ENCODE measurements around the gene IGSF21.

IGSF21 gene

DNA sequence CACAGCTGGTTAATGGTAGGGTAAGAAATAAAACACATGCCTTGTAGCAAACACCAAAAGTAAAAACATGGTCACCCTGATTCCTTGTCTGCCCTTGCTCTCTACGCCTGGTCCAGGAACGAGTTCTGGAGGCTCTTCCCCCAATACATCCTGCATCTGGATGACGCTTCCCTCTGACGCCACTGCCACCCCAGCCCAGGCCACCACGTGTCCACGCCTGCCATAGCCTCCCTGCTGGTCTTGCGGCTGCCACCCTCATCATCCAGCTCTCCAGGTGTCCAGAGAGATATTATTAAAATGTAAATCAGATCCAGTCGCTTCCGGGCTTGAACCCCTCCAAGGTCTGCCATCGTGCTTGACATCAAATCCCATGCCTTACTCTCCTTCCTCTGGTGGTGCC is 39.3 kb downstream of the IGSF21 start:
- ATAC-seq = no peak
- TF ChIP-seq, protein P1, sequence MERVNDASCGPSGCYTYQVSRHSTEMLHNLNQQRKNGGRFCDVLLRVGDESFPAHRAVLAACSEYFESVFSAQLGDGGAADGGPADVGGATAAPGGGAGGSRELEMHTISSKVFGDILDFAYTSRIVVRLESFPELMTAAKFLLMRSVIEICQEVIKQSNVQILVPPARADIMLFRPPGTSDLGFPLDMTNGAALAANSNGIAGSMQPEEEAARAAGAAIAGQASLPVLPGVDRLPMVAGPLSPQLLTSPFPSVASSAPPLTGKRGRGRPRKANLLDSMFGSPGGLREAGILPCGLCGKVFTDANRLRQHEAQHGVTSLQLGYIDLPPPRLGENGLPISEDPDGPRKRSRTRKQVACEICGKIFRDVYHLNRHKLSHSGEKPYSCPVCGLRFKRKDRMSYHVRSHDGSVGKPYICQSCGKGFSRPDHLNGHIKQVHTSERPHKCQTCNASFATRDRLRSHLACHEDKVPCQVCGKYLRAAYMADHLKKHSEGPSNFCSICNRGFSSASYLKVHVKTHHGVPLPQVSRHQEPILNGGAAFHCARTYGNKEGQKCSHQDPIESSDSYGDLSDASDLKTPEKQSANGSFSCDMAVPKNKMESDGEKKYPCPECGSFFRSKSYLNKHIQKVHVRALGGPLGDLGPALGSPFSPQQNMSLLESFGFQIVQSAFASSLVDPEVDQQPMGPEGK (CRISPR knock-in tag; IDR thresholded peaks at IDR 0.05; ENCODE audit: borderline replicate concordance) = no peak
- TF ChIP-seq, protein P2, sequence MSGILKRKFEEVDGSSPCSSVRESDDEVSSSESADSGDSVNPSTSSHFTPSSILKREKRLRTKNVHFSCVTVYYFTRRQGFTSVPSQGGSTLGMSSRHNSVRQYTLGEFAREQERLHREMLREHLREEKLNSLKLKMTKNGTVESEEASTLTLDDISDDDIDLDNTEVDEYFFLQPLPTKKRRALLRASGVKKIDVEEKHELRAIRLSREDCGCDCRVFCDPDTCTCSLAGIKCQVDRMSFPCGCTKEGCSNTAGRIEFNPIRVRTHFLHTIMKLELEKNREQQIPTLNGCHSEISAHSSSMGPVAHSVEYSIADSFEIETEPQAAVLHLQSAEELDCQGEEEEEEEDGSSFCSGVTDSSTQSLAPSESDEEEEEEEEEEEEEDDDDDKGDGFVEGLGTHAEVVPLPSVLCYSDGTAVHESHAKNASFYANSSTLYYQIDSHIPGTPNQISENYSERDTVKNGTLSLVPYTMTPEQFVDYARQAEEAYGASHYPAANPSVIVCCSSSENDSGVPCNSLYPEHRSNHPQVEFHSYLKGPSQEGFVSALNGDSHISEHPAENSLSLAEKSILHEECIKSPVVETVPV (CRISPR knock-in tag; IDR thresholded peaks at IDR 0.05) = no peak
- TF ChIP-seq TCF4 (CRISPR knock-in tag; IDR thresholded peaks at IDR 0.05; ENCODE audit: borderline replicate concordance) (no peak), RARB (CRISPR knock-in tag; IDR thresholded peaks at IDR 0.05) (no peak), OSR1 (CRISPR knock-in tag; IDR thresholded peaks at IDR 0.05) (no peak), ARNTL (CRISPR knock-in tag; IDR thresholded peaks at IDR 0.05; ENCODE audit: borderline replicate concordance, low read depth) (no peak)
- TF ChIP-seq, protein P3, sequence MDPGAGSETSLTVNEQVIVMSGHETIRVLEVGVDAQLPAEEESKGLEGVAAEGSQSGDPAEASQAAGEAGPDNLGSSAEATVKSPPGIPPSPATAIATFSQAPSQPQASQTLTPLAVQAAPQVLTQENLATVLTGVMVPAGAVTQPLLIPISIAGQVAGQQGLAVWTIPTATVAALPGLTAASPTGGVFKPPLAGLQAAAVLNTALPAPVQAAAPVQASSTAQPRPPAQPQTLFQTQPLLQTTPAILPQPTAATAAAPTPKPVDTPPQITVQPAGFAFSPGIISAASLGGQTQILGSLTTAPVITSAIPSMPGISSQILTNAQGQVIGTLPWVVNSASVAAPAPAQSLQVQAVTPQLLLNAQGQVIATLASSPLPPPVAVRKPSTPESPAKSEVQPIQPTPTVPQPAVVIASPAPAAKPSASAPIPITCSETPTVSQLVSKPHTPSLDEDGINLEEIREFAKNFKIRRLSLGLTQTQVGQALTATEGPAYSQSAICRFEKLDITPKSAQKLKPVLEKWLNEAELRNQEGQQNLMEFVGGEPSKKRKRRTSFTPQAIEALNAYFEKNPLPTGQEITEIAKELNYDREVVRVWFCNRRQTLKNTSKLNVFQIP (CRISPR knock-in tag; IDR thresholded peaks at IDR 0.05; ENCODE audit: borderline replicate concordance, low read depth) = no peak

DNA sequence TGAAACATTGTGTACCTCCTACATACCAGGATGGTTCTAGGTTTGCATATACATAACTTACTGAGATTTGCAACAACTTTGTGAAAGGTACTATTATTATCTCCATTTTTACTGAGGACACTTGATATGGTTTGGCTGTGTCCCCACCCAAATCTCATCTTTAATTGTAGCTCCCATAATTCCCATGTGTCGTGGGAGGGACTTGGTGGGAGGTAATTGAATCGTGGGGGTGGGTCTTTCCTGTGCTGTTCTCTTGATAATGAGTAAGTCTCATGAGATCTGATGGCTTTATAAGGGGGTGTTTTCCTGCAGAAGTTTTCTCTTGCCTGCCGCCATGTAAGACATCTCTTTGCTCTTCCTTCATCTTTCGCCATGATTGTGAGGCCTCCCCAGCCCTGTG is 40.1 kb downstream of the IGSF21 start:
- ATAC-seq = no peak

More for the DNA sequence above, 40.1 kb downstream of the IGSF21 start:
- TF ChIP-seq, protein P1 (CRISPR knock-in tag; IDR thresholded peaks at IDR 0.05; ENCODE audit: borderline replicate concordance) = no peak
- TF ChIP-seq OSR1 (CRISPR knock-in tag; IDR thresholded peaks at IDR 0.05) (no peak), CSDC2 (CRISPR knock-in tag; IDR thresholded peaks at IDR 0.05) (no peak), ZFP3 (CRISPR knock-in tag; IDR thresholded peaks at IDR 0.05) (no peak), PPARA (CRISPR knock-in tag; IDR thresholded peaks at IDR 0.05; ENCODE audit: borderline replicate concordance) (no peak), SNAI2 (CRISPR knock-in tag; IDR thresholded peaks at IDR 0.05) (no peak), ZNF565 (CRISPR knock-in tag; conservative IDR thresholded peaks at IDR 0.05; ENCODE audit: low read depth) (no peak), ISL1 (CRISPR knock-in tag; IDR thresholded peaks at IDR 0.05) (no peak), ARNTL (CRISPR knock-in tag; IDR thresholded peaks at IDR 0.05; ENCODE audit: borderline replicate concordance, low read depth) (no peak), ZNF8 (CRISPR knock-in tag; IDR thresholded peaks at IDR 0.05) (no peak), BACH2 (CRISPR knock-in tag; IDR thresholded peaks at IDR 0.05; ENCODE audit: borderline replicate concordance) (no peak), TOX (CRISPR knock-in tag; IDR thresholded peaks at IDR 0.05; ENCODE audit: borderline replicate concordance) (no peak), ZC3H10 (CRISPR knock-in tag; IDR thresholded peaks at IDR 0.05) (no peak), RARB (CRISPR knock-in tag; IDR thresholded peaks at IDR 0.05) (no peak), GLIS3 (CRISPR knock-in tag; IDR thresholded peaks at IDR 0.05) (no peak)
- TF ChIP-seq, protein P4, sequence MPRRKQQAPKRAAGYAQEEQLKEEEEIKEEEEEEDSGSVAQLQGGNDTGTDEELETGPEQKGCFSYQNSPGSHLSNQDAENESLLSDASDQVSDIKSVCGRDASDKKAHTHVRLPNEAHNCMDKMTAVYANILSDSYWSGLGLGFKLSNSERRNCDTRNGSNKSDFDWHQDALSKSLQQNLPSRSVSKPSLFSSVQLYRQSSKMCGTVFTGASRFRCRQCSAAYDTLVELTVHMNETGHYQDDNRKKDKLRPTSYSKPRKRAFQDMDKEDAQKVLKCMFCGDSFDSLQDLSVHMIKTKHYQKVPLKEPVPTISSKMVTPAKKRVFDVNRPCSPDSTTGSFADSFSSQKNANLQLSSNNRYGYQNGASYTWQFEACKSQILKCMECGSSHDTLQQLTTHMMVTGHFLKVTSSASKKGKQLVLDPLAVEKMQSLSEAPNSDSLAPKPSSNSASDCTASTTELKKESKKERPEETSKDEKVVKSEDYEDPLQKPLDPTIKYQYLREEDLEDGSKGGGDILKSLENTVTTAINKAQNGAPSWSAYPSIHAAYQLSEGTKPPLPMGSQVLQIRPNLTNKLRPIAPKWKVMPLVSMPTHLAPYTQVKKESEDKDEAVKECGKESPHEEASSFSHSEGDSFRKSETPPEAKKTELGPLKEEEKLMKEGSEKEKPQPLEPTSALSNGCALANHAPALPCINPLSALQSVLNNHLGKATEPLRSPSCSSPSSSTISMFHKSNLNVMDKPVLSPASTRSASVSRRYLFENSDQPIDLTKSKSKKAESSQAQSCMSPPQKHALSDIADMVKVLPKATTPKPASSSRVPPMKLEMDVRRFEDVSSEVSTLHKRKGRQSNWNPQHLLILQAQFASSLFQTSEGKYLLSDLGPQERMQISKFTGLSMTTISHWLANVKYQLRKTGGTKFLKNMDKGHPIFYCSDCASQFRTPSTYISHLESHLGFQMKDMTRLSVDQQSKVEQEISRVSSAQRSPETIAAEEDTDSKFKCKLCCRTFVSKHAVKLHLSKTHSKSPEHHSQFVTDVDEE (CRISPR knock-in tag; IDR thresholded peaks at IDR 0.05) = no peak
- TF ChIP-seq, protein P2 (CRISPR knock-in tag; IDR thresholded peaks at IDR 0.05) = no peak
- TF ChIP-seq, protein P5, sequence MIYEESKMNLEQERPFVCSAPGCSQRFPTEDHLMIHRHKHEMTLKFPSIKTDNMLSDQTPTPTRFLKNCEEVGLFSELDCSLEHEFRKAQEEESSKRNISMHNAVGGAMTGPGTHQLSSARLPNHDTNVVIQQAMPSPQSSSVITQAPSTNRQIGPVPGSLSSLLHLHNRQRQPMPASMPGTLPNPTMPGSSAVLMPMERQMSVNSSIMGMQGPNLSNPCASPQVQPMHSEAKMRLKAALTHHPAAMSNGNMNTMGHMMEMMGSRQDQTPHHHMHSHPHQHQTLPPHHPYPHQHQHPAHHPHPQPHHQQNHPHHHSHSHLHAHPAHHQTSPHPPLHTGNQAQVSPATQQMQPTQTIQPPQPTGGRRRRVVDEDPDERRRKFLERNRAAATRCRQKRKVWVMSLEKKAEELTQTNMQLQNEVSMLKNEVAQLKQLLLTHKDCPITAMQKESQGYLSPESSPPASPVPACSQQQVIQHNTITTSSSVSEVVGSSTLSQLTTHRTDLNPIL (CRISPR knock-in tag; IDR thresholded peaks at IDR 0.05; ENCODE audit: low read depth) = no peak
- TF ChIP-seq, protein P3 (CRISPR knock-in tag; IDR thresholded peaks at IDR 0.05; ENCODE audit: borderline replicate concordance, low read depth) = no peak

Data from SK-N-SH treated with all-trans-retinoic acid at 6 μM for 48 hours (cell line).